H1 (cell line): ENCODE data around the gene PDGFA. TPM values are rescaled to one million over a fixed set of nuclear protein-coding genes. Genes with fewer than 3 reads are reported as not detected.

ENCODE experiments used
- CHD1 ChIP-seq: IDR thresholded peaks from 2 replicates; pipeline ENCODE4 v1.6.1; 2012; ENCODE audit warnings: low read depth, low read length, improper control_type of control experiment
- FOSL1 ChIP-seq: IDR thresholded peaks from 2 replicates; pipeline ENCODE4 v1.6.1; 2011; ENCODE audit warnings: mild to moderate bottlenecking, low read depth, low read length, moderate library complexity; ENCODE audit not compliant: insufficient read depth
- HDAC6 ChIP-seq: IDR thresholded peaks from one replicate; pipeline ENCODE4 v1.7.1; 2012; ENCODE audit warnings: low read depth, mild to moderate bottlenecking, inconsistent platforms, low read length, moderate library complexity
- JUND ChIP-seq: IDR thresholded peaks from 2 replicates; pipeline ENCODE4 v1.6.1; 2011; ENCODE audit warnings: mild to moderate bottlenecking, improper control_type of control experiment, low read length
- MAFK ChIP-seq: IDR thresholded peaks from 2 replicates; pipeline ENCODE4 v1.6.1; 2012; ENCODE audit warnings: low read depth, mild to moderate bottlenecking, improper control_type of control experiment, low read length
- POLR2AphosphoS5 ChIP-seq: IDR thresholded peaks from 2 replicates; pipeline ENCODE4 v1.6.1; 2011; ENCODE audit warnings: low read depth, low read length
- polyA plus RNA-seq, 7 experiments: library from polyadenylated mRNA; depleted of rRNA in 3 of 7; stranded (reverse) in 5 of 7; unstranded in 2 of 7; fragments of >200 nt in 5 of 7; fragments of 200-250 nt in 2 of 7; gene quantifications; 1 replicate in 5 of 7; 2 replicates in 1 of 7; 4 replicates in 1 of 7; pipeline versions ENCODE4 v1.2.1 to v1.2.3, GENCODE V29; 2011 to 2013; ENCODE audit warnings: missing spikeins in 2 of 7, mixed read lengths in 2 of 7
- total RNA-seq: library from RNA; stranded (reverse); fragmentation: NEBNext Ultra II Directional; extraction: Animal tissue kit (Norgen Biotek cat#: 25700); gene quantifications from 2 replicates; pipeline ENCODE4 v1.2.1, GENCODE V29; 2021

Gene PDGFA
- total and polyA plus RNA-seq, 2 of the 8 experiments (the other 6 are each of a cell fraction or from before 2014, with no cell fraction given): 21.1 to 43.0 TPM

GRCh38 chr7:527723-528122 lies 8.1 kb upstream of the PDGFA start (continued):
- TF ChIP-seq POLR2AphosphoS5: no peak
- TF ChIP-seq FOSL1: no peak
- no peak for TF ChIP-seq HDAC6
- no peak for TF ChIP-seq MAFK
- no peak for TF ChIP-seq CHD1
- no peak for TF ChIP-seq JUND
